BLaER1 (cell line): Measurements from ENCODE around the gene P2RY11.

Source experiments
- H3K27ac ChIP-seq: shearing (Covaris generic); formaldehyde crosslinking; 2 replicates; pipeline ENCODE4 v1.8.1; 2022
- H3K27me3 ChIP-seq: shearing (Covaris generic); formaldehyde crosslinking; 2 replicates; pipeline ENCODE4 v1.8.1; 2022
- H3K36me3 ChIP-seq: shearing (Covaris generic); formaldehyde crosslinking; 2 replicates; pipeline ENCODE4 v1.8.1; 2022
- H3K4me1 ChIP-seq: shearing (Covaris generic); formaldehyde crosslinking; 2 replicates; pipeline ENCODE4 v1.8.1; 2022
- H3K4me2 ChIP-seq: shearing (Covaris generic); formaldehyde crosslinking; 2 replicates; pipeline ENCODE4 v1.8.1; 2022
- H3K4me3 ChIP-seq: shearing (Covaris generic); formaldehyde crosslinking; 2 replicates; pipeline ENCODE4 v1.8.1; 2022
- H3K9ac ChIP-seq: shearing (Covaris generic); formaldehyde crosslinking; 2 replicates; pipeline ENCODE4 v1.8.1; 2022
- H3K9me3 ChIP-seq: shearing (Covaris generic); formaldehyde crosslinking; 2 replicates; pipeline ENCODE4 v1.8.1; 2022
- H4K20me1 ChIP-seq: shearing (Covaris generic); formaldehyde crosslinking; 2 replicates; pipeline ENCODE4 v1.8.1; 2022
- Cebpa-rat ChIP-seq: shearing (Covaris generic); IDR thresholded peaks from 2 replicates; pipeline ENCODE4 v1.8.1; 2022

The P2RY11 gene

GRCh38 chr19:10105509-10106099 is 5.9 kb upstream of the P2RY11 start:
- peaks cover 35% of the 10 kb centered on the region for H3K36me3 ChIP-seq
- peak overlapping the region; percentile 85 for H3K4me3 ChIP-seq
- TF ChIP-seq Cebpa-rat = no peak
- H3K9me3 ChIP-seq = no peaks in the 10 kb centered on the region
- peak overlapping the region; percentile 96 for H3K9ac ChIP-seq
- H3K27me3 ChIP-seq = no peaks in the 10 kb centered on the region
- H3K4me2 ChIP-seq = peak overlapping the region; percentile 97
- H4K20me1 ChIP-seq = no peaks in the 10 kb centered on the region
- H3K4me1 ChIP-seq = peaks cover 92% of the 10 kb centered on the region
- peak overlapping the region; percentile 98 for H3K27ac ChIP-seq

- Histone ChIP-seq H3K9ac (peak within 1 kb of the TSS; percentile 96), H3K4me2 (peak within 1 kb of the TSS; percentile 97), H4K20me1 (no peaks in the 10 kb centered on the region), H3K4me1 (peaks cover 92% of the 10 kb centered on the region), H3K27ac (peak within 1 kb of the TSS; percentile 98), H3K9me3 (no peaks in the 10 kb centered on the region), H3K4me3 (peak within 1 kb of the TSS; percentile 85), H3K36me3 (peaks cover 42% of the 10 kb centered on the region), H3K27me3 (no peaks in the 10 kb centered on the region)
- TF ChIP-seq Cebpa-rat = no peak
Observed at GRCh38 chr19:10106100-10106936, 5.2 kb upstream of the P2RY11 start, which contains the start of gene PPAN. Gene PPAN (plus strand): TSS chr19:10106362. CDS start chr19:10106395, 33 bp downstream.

GRCh38 chr19:10107254-10107653 is 4.2 kb upstream of the P2RY11 start:
- peak overlapping the region; percentile 96 for H3K9ac ChIP-seq
- H3K36me3 ChIP-seq = peaks cover 45% of the 10 kb centered on the region
- H3K4me2 ChIP-seq = peak overlapping the region; percentile 97
- H4K20me1 ChIP-seq = peaks cover 3% of the 10 kb centered on the region; the same call in 1 of the 2 replicates
- TF ChIP-seq Cebpa-rat = no peak
- H3K4me3 ChIP-seq = peak overlapping the region; percentile 85
- no peaks in the 10 kb centered on the region for H3K27me3 ChIP-seq
- H3K9me3 ChIP-seq = no peaks in the 10 kb centered on the region
- peaks cover 90% of the 10 kb centered on the region for H3K4me1 ChIP-seq
- peak overlapping the region; percentile 98 for H3K27ac ChIP-seq

GRCh38 chr19:10107817-10108367 is 3.6 kb upstream of the P2RY11 start:
- TF ChIP-seq Cebpa-rat = no peak
- peak overlapping the region; percentile 96 for H3K9ac ChIP-seq
- H3K9me3 ChIP-seq = no peaks in the 10 kb centered on the region
- H3K36me3 ChIP-seq = peaks cover 45% of the 10 kb centered on the region
- peak overlapping the region; percentile 97 for H3K4me2 ChIP-seq
- H3K27me3 ChIP-seq = no peaks in the 10 kb centered on the region
- peak overlapping the region; percentile 98 for H3K27ac ChIP-seq
- peaks cover 9% of the 10 kb centered on the region; the same call in 1 of the 2 replicates for H4K20me1 ChIP-seq
- H3K4me3 ChIP-seq = peak overlapping the region; percentile 85
- H3K4me1 ChIP-seq = peaks cover 90% of the 10 kb centered on the region

- H3K4me1 ChIP-seq = peaks cover 90% of the 10 kb centered on the region
- H3K9ac ChIP-seq = peak overlapping the region; percentile 78
- peak overlapping the region; percentile 97 for H3K4me2 ChIP-seq
- H3K27ac ChIP-seq = peak overlapping the region; percentile 92
- peaks cover 59% of the 10 kb centered on the region for H3K36me3 ChIP-seq
- no peak for TF ChIP-seq Cebpa-rat
- H3K9me3 ChIP-seq = no peaks in the 10 kb centered on the region
- H3K4me3 ChIP-seq = peak overlapping the region; percentile 62; the same call in 1 of the 2 replicates
- H3K27me3 ChIP-seq = no peaks in the 10 kb centered on the region
- H4K20me1 ChIP-seq = peaks cover 25% of the 10 kb centered on the region
Observed at GRCh38 chr19:10109528-10109927, 2.0 kb upstream of the P2RY11 start.

GRCh38 chr19:10110076-10110971 is 1.2 kb upstream of the P2RY11 start:
- peak overlapping the region; percentile 62 for H3K4me3 ChIP-seq
- peak overlapping the region; percentile 78 for H3K9ac ChIP-seq
- peaks cover 67% of the 10 kb centered on the region for H3K36me3 ChIP-seq
- H3K27me3 ChIP-seq = no peaks in the 10 kb centered on the region
- peaks cover 33% of the 10 kb centered on the region for H4K20me1 ChIP-seq
- no peak for TF ChIP-seq Cebpa-rat
- no peaks in the 10 kb centered on the region for H3K9me3 ChIP-seq
- peak overlapping the region; percentile 97 for H3K4me2 ChIP-seq
- peak overlapping the region; percentile 92 for H3K27ac ChIP-seq
- peaks cover 85% of the 10 kb centered on the region for H3K4me1 ChIP-seq

GRCh38 chr19:10110972-10111317 is 548 bp upstream of the P2RY11 start:
- H4K20me1 ChIP-seq = peaks cover 39% of the 10 kb centered on the region
- H3K4me3 ChIP-seq = peak overlapping the region; percentile 62
- peak overlapping the region; percentile 97 for H3K4me2 ChIP-seq
- no peaks in the 10 kb centered on the region for H3K27me3 ChIP-seq
- TF ChIP-seq Cebpa-rat = no peak
- H3K4me1 ChIP-seq = peaks cover 85% of the 10 kb centered on the region
- H3K9ac ChIP-seq = peak overlapping the region; percentile 78
- H3K27ac ChIP-seq = peak overlapping the region; percentile 92
- no peaks in the 10 kb centered on the region for H3K9me3 ChIP-seq
- H3K36me3 ChIP-seq = peaks cover 73% of the 10 kb centered on the region

- peak overlapping the region; percentile 80 for H3K9ac ChIP-seq
- peak overlapping the region; percentile 62 for H3K4me3 ChIP-seq
- H3K36me3 ChIP-seq = peaks cover 84% of the 10 kb centered on the region
- H3K27me3 ChIP-seq = no peaks in the 10 kb centered on the region
- H3K4me1 ChIP-seq = peaks cover 93% of the 10 kb centered on the region
- peak overlapping the region; percentile 92 for H3K27ac ChIP-seq
- TF ChIP-seq Cebpa-rat = no peak
- peaks cover 52% of the 10 kb centered on the region for H4K20me1 ChIP-seq
- peak overlapping the region; percentile 97 for H3K4me2 ChIP-seq
- H3K9me3 ChIP-seq = no peaks in the 10 kb centered on the region
Observed at GRCh38 chr19:10112037-10112761, 706 bp downstream of the P2RY11 start.
